GM18861 (cell line): ENCODE results near the gene NME3.
A peak's percentile ranks its signal among the peaks of the same experiment; 100 is the strongest.

Experiments used
- ATAC-seq: cut with Tn5 transposase; IDR thresholded peaks from one replicate; pipeline ENCODE4 v1.9.1; 2021; ENCODE audit not compliant: unreplicated experiment

NME3 gene

GRCh38 chr16:1794221-1794871 is 23.0 kb upstream of the NME3 start:
- no peak for ATAC-seq

GRCh38 chr16:1793578-1794220 is 22.4 kb upstream of the NME3 start, which contains the start of gene IGFALS:
TSS of gene IGFALS (minus strand) at chr16:1793705. CDS start at chr16:1793652, 53 bp downstream.
- no peak for ATAC-seq

DNA sequence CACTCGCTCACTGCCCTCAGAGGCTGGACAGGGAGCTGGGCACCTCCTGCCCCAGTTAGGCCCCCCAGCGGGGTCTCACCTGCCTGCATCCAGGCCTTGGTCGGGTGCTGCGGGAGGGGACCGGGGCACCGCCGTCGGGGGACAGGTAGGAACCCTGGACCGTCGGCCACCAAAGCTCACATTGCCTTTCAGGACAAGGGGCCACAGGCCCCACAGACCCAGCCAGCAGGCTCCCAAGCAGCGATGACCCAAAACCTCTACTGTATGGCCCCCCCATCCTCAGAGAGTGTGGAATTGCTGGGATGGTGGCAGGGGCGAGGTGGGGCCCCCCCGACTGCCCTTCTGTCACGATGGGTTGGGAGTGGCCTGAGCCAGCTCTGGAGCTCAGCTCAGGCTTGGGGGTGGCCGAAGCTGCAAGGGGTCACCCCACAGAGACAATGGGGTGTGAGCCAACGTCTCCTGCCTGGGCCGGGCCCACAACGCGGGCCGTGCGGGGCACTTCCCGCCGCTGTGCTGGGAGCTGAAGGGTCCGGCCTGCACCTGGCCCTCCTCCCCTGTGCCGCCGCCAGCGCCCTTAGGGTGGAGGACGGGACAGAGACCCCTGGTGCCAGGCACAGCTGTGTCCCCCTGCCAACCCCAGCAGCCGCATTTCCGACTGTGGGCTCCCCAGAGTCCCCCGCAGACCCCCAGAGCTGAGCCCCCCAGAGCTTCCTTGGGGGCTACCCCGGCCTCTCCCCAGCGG is 21.7 kb upstream of the NME3 start:
- no peak for ATAC-seq

DNA sequence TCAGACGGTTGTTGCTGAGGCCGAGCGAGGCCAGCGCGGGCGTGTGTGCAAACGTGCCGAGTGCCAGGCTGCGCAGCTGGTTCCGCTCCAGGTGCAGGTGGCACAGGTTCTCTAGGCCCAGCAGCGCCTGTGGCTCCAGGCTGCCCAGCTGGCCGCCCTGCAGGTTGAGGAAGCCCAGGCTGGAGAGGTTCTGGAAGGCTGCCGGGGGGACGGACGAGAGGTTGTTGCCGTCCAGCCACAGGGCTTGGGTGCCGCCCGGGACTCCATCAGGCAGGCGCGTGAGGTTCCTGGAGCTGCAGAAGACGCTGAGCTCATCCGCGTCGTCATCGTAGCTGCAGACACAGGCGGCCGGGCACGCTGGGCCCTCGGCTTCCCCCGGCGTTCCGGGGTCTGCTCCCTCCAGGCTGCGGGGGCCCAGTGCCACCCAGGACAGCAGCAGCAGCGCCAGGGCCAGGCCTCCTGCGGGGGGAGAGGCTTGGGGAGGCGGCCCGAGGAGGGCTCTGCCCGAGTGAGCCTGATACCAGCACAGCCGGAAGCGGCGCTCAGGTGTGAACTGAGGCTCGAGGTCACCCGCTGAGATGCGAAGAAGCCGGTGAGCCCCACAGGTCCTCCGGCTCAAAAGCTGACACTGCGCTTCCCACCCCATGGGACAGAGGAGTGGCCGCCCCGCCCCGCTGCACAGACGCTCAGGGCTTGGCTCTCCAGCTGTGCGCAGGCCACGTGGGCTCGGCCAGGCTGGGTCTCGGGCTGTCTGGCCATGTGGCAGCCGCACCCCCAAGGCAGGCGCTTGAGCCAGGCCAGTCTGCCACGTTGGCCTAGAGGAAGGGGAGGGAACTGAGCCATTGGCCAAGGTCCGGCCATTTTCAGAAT is 20.8 kb upstream of the NME3 start:
- no peak for ATAC-seq

DNA sequence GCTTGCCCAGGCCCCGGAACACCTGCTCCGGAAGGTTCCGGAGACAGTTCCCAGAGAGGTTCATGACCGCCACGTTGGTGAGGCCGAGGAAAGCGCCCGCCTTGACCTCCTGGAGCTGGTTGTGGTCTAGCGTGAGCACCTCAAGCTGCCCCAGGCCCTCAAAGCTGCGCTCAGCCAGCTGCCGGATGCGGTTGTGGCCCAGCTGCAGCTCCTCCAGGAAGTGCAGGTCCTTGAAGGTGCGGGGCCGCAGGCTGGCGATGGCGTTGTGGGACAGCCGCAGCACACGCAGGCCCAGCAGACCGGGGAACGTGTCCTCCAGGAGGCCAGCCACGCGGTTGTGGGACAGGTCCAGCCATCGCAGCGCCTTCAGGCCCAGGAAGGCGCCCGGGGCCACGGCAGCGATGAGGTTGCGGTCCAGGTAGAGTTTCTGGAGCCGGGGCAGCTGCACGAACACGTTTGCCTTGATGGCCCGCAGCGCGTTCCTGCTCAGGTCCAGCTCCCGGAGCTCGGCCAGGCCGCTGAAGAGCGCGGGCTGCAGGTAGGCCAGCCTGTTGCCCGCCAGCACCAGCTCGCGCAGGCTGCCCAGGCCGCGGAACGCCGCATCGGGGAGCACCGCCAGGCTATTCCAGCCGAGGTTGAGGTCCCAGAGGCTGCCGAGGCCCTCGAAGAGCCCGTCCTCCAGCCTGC is 20.1 kb upstream of the NME3 start:
- ATAC-seq, result no peak

DNA sequence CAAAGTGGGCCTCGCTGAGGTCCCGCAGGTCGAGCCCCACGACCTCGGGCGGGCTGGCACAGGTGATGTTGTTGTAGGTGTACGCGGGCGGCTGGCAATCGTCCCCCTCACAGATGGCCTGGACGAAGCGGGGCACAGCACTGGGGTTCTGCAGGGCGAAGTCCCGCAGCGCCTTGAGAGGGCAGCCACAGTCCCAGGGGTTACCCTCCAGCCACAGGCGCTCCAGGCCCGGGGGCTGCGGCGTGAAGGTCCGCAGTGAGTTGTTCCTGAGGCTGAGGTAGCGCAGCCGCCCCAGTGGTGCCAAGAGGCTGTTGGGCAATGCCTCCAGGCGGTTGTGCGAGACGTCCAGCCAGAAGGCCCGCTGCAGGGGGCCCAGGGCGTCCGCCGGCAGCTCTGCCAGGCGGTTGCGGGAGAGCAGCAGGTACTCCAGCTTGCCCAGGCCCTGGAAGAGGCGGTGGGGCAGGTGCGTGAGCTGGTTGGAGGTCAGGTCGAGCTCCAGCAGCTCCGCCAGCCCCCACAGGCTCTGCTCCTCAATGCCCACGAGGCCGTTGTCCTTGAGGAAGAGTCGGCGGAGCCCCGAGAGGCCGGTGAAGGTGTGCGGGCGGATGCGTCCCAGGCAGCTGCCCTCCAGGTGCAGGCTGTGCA is 19.4 kb upstream of the NME3 start:
- no peak for ATAC-seq

DNA sequence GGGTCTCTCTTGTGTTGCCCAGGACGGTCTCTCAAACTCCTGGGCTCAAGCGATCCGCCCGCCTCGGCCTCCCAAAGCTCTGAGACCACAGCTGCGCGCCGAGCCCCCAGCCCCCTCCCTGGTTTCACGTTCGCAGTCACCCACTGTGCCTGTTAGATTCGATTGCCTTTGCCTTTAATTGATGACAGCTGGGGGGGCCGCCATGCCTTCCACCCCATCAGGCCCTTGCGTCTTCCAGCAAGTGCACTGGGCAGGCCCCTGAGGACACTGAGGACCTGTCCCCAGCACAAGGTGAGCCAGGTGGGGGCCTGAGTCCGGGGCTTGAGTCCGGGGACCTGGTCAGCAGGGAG is 18.9 kb upstream of the NME3 start:
- no peak for ATAC-seq

DNA sequence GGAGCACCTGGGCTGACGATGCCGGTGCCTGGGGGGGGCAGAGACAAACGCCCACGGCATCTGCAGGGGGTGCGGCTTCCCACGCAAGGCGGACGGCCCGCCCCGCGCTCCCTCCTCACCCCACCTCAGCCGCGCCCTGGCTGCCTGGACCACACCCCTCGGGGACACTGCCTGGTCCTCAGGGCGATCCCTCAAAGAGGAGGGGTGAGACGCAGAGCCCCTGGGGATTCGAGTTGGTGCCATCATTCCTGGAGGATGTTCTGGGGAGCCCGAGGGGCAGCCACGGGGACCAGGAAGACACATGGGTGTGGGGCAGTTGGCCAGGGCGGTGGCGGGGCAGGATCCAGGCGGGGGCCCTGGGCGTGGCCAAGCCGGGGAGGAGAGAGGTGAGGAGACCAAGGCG is 18.3 kb upstream of the NME3 start:
- ATAC-seq, result no peak

DNA sequence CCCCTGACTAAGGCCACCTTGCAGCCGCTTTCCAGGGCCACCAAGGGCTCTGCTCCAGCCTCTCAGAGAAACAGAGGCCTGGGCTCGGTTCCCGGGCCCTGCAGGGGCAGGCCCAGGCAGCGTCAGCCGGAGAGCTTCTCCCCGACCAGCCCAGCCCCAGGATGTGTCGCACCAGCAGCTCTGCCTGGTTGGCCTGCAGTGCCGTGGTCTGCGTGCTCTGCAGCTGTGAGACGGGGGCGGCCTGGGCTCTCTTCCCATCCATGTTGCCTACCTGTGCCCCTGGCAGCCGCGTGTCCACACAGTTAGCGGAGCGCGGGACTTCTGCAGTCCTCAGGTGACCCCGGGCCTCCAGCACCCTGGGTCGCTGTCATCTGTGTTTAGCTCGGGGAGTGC is 17.4 kb upstream of the NME3 start:
- ATAC-seq, result no peak

- ATAC-seq, result no peak
These were observed 16.9 kb upstream of the NME3 start for GRCh38 chr16:1788095-1788707.

- ATAC-seq, result no peak
These were observed 16.2 kb upstream of the NME3 start for GRCh38 chr16:1787322-1788094.

GRCh38 chr16:1787056-1787321 is 15.6 kb upstream of the NME3 start:
- ATAC-seq, result no peak

DNA sequence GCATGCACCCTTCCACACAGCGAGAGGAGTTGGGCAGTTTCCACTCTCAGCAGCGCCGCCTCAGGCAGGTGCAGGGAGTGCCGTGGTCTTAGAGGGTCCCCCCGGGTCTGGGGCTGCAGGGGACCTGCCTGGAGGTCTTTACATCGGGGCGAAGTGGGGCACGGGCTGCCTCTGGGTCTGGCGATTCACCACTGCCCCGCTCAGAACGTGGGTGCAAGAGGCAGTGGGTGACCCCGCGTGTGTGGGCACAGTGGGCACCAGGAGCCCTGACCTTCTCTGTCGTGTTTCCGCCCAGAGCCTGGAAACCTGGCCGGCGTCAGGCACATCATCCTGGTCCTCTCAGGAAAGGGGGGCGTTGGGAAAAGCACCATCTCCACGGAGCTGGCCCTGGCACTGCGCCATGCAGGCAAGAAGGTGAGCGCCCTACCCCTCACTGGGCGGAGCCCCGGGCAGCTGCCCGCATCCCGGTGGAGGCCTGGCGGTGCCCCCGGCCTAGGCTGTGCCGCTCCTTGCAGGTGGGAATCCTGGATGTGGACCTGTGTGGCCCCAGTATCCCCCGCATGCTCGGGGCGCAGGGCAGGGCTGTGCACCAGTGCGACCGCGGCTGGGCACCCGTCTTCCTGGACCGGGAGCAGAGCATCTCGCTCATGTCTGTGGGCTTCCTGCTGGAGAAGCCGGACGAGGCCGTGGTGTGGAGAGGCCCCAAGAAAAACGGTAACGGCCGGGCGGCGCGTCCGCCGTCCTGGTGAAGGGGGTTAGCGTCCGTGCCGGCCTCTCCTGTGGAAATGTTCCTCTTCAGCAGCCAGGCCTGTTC is 15.1 kb upstream of the NME3 start:
- no peak for ATAC-seq

DNA sequence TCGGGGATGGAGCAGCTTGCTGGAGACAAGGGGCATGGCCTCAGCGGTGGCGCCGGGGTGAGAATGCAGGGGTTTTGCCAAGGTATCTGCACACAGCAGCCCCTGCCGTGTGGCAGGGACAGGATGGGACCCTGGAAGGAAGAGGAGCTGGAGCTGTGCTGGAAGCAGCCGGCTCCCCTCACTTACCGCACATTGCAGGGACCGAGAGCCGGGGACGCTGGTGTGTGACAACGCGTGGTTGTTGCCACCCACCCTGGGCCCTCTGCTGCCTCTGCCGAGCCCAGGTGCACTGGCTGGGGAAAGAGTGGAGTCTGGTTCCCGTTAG is 14.5 kb upstream of the NME3 start:
- ATAC-seq, result no peak

GRCh38 chr16:1784977-1785845 is 13.9 kb upstream of the NME3 start:
- no peak for ATAC-seq

DNA sequence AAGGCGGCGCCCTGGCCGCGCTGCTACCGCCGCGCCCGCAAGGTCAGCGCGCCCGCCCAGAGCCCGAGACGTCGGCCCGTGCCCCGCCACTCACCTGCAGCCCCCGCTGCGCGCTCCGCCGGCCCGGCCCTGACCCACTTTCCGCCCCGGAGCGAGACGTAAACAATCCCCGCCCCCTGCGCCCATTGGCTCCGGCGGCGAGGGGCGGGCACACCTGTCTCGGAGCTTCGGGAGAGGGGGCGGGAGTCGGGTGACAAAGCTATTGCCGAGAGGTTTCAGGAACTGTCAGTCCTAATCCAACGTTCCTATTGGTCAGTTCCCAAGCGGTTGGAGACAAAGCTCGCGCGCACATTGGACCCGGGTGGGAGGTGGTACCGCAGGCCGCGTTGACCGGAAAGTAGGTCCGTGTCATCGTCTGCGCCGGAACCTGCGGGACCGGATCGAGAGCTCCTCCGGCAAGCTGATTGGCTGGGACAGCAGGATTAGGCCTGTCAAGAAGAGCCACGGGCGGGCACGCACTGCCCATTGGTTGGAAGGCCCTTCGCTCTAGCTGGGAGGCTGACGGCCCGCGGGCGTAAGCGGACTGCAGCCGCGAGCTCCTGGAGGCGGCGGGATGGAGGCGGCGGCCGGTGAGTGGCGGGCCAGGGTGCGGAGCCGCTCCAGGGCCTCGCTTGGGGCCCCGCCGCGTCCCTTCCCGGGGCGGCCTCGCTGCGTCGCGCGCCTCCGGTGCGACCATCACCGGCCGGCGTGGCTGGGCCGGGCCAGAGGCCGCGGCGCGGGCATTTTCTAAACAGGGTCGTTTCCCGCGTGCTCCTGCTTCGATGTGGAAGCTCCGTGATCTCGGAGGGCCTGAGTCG is 11.3 kb upstream of the NME3 start, which contains the start of the genes NUBP2 and SPSB3:
Gene NUBP2 (plus strand): TSS at position 553 of the 857 bp plus-strand sequence. CDS start 61 bp downstream, at position 614.
Gene SPSB3 (minus strand): TSS at position 164 of the 857 bp plus-strand sequence. CDS start 1,088 bp downstream, outside the sequence.
- peak; percentile 76 for ATAC-seq
